Gastrocnemius medialis (tissue), 4 donors: ENCODE measurements around the gene TALDO1.

Experiments used
- CTCF ChIP-seq, 5 experiments: fragments of 450-650 bp in 3 of 5; fragments of 200-600 bp in 2 of 5; sonication (generic) in 2 of 5; IDR thresholded peaks in 4 of 5; conservative IDR thresholded peaks in 1 of 5; 1 replicate in 4 of 5; 2 replicates in 1 of 5; pipeline ENCODE4 v1.5.1; 2016 to 2019; ENCODE audit warnings: antibody characterized with exemption in 5 of 5, mild to moderate bottlenecking in 3 of 5, moderate library complexity in 3 of 5
- POLR2A ChIP-seq, 2 donors: fragments of 450-650 bp; IDR thresholded peaks; one replicate each; pipeline ENCODE4 v1.6.1; 2017; ENCODE audit warnings: antibody characterized with exemption in 2 of 2, mild to moderate bottlenecking in 2 of 2, moderate library complexity in 2 of 2

- no peak for TF ChIP-seq CTCF (IDR thresholded peaks at IDR 0.05 in 4 of 5, conservative IDR thresholded peaks at IDR 0.05 in 1 of 5)
- TF ChIP-seq POLR2A (IDR thresholded peaks at IDR 0.05): no peak
Measured at GRCh38 chr11:788953-789940, 42.0 kb downstream of the TALDO1 start.
